HG02884 (cell line): ENCODE data around the gene DHCR24.
A peak's percentile ranks its signal among the peaks of the same experiment; 100 is the strongest.

Experiments
- ATAC-seq: cut with Tn5 transposase; IDR thresholded peaks from one replicate; pipeline ENCODE4 v1.9.1; 2021; ENCODE audit warnings: mild to moderate bottlenecking, moderate library complexity; ENCODE audit not compliant: unreplicated experiment

The DHCR24 gene

DNA sequence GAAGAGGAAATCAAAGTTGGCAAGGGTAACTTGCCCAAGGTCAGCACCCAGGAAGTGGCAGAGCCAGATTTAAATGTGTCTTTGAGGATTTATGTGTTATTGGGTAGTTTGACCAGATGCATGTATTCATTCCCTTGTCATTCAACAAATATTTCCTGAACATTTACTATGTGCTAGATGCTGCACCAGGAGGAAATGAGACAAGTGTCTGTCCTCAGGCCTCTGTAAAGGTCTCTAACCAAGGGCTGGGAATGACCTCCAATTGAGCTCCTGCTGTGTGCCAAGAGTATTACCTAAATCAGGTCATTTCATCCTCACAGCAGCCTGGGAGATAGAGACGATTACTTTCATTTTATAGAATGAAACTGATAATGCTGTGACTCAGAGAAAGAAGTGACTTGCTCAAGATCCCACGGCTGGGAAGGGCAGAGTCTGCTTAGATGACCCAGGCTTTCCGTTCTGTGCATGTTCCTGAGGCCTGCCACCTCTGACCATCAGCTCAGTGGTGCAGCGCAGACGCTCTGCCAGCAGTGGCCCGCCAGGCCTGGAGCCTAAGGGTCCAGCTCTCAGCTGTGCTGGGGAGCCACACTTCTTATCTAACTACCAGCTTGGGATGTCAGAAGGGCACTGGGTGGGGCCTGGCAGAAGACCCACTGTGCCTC is 82.4 kb downstream of the DHCR24 start:
- no peak for ATAC-seq

DNA sequence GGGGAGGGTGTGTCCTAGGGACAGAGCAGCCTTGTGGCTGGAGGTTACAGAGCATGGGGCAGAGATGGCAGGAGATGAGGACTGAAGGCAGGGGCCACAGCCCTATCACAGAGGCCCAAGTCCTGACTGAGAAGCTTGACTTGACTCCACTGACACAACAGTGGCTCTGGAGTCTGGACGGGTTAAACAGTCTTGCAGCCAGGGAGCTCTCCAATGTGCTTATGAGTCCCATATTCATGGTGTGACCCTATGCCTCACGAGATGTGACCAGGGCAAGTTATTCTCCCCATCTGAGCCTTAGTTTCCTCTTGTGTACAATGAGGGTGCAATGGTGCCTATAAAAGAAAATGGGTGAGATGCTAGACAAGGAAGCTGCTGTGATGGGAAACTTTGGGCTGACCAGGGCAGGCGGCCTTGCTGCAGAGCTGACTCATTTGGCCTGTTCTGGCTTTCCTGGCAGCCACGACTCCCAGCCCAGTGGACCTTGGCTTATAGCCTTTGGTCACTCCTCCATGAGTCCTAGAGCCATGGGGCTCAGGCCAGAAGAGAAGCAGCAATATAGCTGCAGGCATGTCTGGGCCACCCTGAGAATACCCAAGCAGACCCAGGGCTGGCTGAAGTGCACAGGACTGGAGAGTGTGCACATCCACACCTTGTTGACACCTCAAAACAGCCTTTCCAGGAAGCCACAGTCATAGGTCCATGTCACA is 83.1 kb downstream of the DHCR24 start:
- ATAC-seq, result no peak

DNA sequence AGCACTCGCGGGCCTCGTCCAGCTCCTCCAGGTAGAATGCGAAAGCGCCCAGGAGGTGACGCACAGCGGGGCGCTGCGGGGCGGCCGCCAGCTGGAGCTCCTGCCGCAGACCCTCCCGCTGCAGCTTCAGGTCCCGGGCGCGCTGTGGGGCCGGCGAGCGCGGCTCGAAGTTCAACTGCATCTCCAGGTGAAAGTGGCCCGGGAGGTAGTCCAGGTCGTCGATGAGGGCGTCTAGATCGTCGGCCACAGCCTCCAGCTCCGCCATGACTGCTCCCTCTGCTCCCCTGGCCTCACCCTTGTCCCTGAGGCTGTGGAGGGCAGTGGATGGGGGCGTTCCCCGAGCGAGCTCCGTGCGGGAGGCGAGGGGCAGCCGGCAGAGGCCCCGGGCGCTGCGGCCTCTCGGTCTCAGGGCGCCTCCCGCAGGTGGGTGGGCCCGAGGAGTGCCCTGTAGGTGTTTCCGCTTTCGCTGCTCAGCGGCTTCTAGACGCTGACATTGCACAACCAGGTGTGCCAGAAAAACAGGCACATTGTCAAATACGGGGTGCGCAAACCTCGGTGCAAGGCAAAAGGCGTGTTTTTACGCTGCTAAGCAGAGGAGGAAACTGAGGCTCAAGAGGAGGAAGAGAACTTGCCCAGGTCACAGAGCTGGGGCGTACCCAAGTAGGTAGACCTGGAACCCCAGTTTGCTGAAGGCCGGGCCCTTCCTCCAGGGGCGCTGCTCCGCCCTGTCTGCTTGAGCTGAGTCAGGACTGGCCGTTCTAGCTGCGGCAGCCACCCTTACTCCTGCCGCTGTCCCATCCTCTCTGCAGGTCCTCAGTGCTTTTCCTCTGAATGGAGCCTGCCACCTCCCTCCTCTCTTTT is 85.9 kb downstream of the DHCR24 start, which contains the start of gene TTC22:
TSS of gene TTC22 (minus strand) at position 425 of the 861 bp plus-strand sequence. CDS start at position 265, 160 bp downstream.
- peak; percentile 75 for ATAC-seq

- no peak for ATAC-seq
Observed at GRCh38 chr1:54800041-54800898, 86.7 kb downstream of the DHCR24 start.
